ENCODE data around the gene NTM.

Gene NTM

DNA sequence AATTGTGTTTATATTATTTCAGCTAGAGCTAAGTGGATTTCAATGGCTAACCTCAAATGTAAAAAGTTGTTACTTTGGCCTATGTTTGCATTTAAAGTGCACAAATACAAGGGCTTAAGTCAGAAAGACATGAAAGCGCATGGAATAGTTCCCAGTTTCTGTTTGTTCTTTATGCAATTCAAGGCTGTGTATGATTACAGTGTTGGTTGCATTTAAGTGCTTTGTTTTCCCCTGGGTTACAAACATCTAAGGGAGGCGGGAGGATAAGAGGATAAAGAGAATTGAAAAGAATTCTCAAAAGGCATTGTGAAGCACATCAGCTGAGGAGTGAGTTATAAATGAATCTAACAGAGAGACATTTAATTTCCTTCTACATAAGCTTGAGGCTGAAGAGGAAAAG is 453.4 kb downstream of the NTM start:
- ChIA-PET POLR2A (no interaction called here), CTCF (no interaction called here)
- Histone ChIP-seq H3K36me3 (ENCODE audit: control insufficient read depth in 2 of 2, insufficient read depth in 1 of 2, low read length in 2 of 2) (no peaks in the 10 kb centered on the region), H3K9me3 (ENCODE audit: control insufficient read depth, insufficient read depth, low read depth, low read length) (no peaks in the 10 kb centered on the region), H3K27ac (ENCODE audit: extremely low read depth, low read depth, low read length) (no peak overlapping the region), H3K4me1 (ENCODE audit: control insufficient read depth, insufficient read depth, low read length) (no peaks in the 10 kb centered on the region), H3K4me3 (ENCODE audit: low read depth, low read length) (no peak overlapping the region)
- TF ChIP-seq ZSCAN16 (tag by site-specific recombination; IDR thresholded peaks at IDR 0.05): no peak
- TF ChIP-seq, protein P1, sequence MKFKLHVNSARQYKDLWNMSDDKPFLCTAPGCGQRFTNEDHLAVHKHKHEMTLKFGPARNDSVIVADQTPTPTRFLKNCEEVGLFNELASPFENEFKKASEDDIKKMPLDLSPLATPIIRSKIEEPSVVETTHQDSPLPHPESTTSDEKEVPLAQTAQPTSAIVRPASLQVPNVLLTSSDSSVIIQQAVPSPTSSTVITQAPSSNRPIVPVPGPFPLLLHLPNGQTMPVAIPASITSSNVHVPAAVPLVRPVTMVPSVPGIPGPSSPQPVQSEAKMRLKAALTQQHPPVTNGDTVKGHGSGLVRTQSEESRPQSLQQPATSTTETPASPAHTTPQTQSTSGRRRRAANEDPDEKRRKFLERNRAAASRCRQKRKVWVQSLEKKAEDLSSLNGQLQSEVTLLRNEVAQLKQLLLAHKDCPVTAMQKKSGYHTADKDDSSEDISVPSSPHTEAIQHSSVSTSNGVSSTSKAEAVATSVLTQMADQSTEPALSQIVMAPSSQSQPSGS (tag by site-specific recombination; IDR thresholded peaks at IDR 0.05; ENCODE audit: low read depth): no peak
- TF ChIP-seq ZNF626 (tag by site-specific recombination; IDR thresholded peaks at IDR 0.05): no peak
- no peak for TF ChIP-seq WT1 (tag by site-specific recombination; IDR thresholded peaks at IDR 0.05)
- TF ChIP-seq ZNF302 (tag by site-specific recombination; IDR thresholded peaks at IDR 0.05; ENCODE audit: low read depth): no peak
- no peak for TF ChIP-seq ZNF274 (IDR thresholded peaks at IDR 0.05; ENCODE audit: low read length)
- no peak for TF ChIP-seq ZNF274 (tag by site-specific recombination; IDR thresholded peaks at IDR 0.05; ENCODE audit: borderline replicate concordance)
- TF ChIP-seq, protein P2, sequence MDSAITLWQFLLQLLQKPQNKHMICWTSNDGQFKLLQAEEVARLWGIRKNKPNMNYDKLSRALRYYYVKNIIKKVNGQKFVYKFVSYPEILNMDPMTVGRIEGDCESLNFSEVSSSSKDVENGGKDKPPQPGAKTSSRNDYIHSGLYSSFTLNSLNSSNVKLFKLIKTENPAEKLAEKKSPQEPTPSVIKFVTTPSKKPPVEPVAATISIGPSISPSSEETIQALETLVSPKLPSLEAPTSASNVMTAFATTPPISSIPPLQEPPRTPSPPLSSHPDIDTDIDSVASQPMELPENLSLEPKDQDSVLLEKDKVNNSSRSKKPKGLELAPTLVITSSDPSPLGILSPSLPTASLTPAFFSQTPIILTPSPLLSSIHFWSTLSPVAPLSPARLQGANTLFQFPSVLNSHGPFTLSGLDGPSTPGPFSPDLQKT (IDR thresholded peaks at IDR 0.05; ENCODE audit: borderline replicate concordance, low read depth, low read length): no peak
- TF ChIP-seq ZNF610 (tag by site-specific recombination; IDR thresholded peaks at IDR 0.05; ENCODE audit: borderline replicate concordance): no peak
- no peak for TF ChIP-seq ZNF175 (tag by site-specific recombination; IDR thresholded peaks at IDR 0.05)
- no peak for TF ChIP-seq ZBTB1 (tag by site-specific recombination; IDR thresholded peaks at IDR 0.05)
- no peak for TF ChIP-seq SCRT1 (tag by site-specific recombination; IDR thresholded peaks at IDR 0.05; ENCODE audit: borderline replicate concordance)
- TF ChIP-seq, protein P3, sequence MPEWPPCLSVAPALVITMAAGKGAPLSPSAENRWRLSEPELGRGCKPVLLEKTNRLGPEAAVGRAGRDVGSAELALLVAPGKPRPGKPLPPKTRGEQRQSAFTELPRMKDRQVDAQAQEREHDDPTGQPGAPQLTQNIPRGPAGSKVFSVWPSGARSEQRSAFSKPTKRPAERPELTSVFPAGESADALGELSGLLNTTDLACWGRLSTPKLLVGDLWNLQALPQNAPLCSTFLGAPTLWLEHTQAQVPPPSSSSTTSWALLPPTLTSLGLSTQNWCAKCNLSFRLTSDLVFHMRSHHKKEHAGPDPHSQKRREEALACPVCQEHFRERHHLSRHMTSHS (tag by site-specific recombination; IDR thresholded peaks at IDR 0.05): no peak
- TF ChIP-seq, protein P4, sequence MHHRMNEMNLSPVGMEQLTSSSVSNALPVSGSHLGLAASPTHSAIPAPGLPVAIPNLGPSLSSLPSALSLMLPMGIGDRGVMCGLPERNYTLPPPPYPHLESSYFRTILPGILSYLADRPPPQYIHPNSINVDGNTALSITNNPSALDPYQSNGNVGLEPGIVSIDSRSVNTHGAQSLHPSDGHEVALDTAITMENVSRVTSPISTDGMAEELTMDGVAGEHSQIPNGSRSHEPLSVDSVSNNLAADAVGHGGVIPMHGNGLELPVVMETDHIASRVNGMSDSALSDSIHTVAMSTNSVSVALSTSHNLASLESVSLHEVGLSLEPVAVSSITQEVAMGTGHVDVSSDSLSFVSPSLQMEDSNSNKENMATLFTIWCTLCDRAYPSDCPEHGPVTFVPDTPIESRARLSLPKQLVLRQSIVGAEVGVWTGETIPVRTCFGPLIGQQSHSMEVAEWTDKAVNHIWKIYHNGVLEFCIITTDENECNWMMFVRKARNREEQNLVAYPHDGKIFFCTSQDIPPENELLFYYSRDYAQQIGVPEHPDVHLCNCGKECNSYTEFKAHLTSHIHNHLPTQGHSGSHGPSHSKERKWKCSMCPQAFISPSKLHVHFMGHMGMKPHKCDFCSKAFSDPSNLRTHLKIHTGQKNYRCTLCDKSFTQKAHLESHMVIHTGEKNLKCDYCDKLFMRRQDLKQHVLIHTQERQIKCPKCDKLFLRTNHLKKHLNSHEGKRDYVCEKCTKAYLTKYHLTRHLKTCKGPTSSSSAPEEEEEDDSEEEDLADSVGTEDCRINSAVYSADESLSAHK (tag by site-specific recombination; IDR thresholded peaks at IDR 0.05): no peak
- no peak for TF ChIP-seq ZBTB7A (tag by site-specific recombination; IDR thresholded peaks at IDR 0.05; ENCODE audit: low read depth)
- no peak for TF ChIP-seq MEIS1 (CRISPR knock-in tag; IDR thresholded peaks at IDR 0.05; ENCODE audit: borderline replicate concordance)
- no peak for TF ChIP-seq GLIS1 (tag by site-specific recombination; IDR thresholded peaks at IDR 0.05)
- no peak for TF ChIP-seq ZNF624 (tag by site-specific recombination; IDR thresholded peaks at IDR 0.05)
- TF ChIP-seq, protein P5, sequence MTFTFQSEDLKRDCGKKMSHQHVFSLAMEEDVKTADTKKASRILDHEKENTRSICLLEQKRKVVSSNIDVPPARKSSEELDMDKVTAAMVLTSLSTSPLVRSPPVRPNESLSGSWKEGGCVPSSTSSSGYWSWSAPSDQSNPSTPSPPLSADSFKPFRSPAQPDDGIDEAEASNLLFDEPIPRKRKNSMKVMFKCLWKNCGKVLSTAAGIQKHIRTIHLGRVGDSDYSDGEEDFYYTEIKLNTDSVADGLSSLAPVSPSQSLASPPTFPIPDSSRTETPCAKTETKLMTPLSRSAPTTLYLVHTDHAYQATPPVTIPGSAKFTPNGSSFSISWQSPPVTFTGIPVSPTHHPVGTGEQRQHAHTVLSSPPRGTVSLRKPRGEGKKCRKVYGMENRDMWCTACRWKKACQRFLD (tag by site-specific recombination; IDR thresholded peaks at IDR 0.05): no peak
- TF ChIP-seq ZBTB48 (tag by site-specific recombination; IDR thresholded peaks at IDR 0.05): no peak

DNA sequence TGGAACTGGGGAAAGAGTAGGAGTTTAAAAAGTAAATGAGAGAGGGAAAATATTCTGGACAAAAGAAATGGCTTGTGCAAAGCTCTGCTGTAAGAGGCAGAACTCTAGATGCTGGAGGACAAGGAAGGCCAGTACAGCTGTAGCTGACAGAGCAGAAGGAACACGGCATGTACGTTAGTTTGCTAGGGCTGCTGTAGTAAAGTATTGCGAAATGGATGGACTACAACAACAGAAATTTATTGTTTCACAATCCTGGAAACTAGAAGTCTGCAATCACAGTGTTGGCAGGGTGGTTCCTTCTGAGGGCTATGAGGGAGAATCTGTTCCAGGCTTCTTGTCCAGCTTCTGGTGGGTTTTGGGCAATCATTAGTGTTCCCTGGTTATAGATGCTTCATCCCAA is 454.4 kb downstream of the NTM start:
- no peak for TF ChIP-seq TRIM28 (IDR thresholded peaks at IDR 0.05; ENCODE audit: borderline replicate concordance, low read length)
- TF ChIP-seq, protein P6, sequence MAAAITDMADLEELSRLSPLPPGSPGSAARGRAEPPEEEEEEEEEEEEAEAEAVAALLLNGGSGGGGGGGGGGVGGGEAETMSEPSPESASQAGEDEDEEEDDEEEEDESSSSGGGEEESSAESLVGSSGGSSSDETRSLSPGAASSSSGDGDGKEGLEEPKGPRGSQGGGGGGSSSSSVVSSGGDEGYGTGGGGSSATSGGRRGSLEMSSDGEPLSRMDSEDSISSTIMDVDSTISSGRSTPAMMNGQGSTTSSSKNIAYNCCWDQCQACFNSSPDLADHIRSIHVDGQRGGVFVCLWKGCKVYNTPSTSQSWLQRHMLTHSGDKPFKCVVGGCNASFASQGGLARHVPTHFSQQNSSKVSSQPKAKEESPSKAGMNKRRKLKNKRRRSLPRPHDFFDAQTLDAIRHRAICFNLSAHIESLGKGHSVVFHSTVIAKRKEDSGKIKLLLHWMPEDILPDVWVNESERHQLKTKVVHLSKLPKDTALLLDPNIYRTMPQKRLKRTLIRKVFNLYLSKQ (tag by site-specific recombination; IDR thresholded peaks at IDR 0.05; ENCODE audit: borderline replicate concordance): no peak
- Histone ChIP-seq H3K27ac (ENCODE audit: extremely low read depth, low read depth, low read length) (no peak overlapping the region), H3K4me3 (ENCODE audit: low read depth, low read length) (no peak overlapping the region), H3K9me3 (ENCODE audit: control insufficient read depth, insufficient read depth, low read depth, low read length) (no peaks in the 10 kb centered on the region), H3K36me3 (ENCODE audit: control insufficient read depth in 2 of 2, insufficient read depth in 1 of 2, low read length in 2 of 2) (no peaks in the 10 kb centered on the region), H3K4me1 (ENCODE audit: control insufficient read depth, insufficient read depth, low read length) (no peaks in the 10 kb centered on the region)
- POLR2A ChIA-PET: no interaction called here
- CTCF ChIA-PET: no interaction called here

All from HEK293 (cell line).